Peyer's patch (tissue), 4 donors: ENCODE measurements around the gene DRAM1. TPM values are rescaled to one million over a fixed set of nuclear protein-coding genes. Genes with fewer than 3 reads are reported as not detected.
"Not testable (repeated sequence)": the region's sequence is repeated elsewhere in the genome, so short reads cannot be mapped to it uniquely, and the experiment has no call there.

Experiments
- DNase-seq, 3 donors: peaks; one replicate each; pipeline ENCODE4 v3.0.0-alpha.2; 2017 to 2019
- H3K27ac ChIP-seq, 4 donors: fragments of 200-600 bp; sonication (generic); one replicate each; pipeline ENCODE4 v1.5.1; 2016 to 2019
- H3K27me3 ChIP-seq, 2 donors: fragments of 200-600 bp; sonication (generic); one replicate each; pipeline ENCODE4 v1.5.1; 2019
- H3K36me3 ChIP-seq, 3 donors: fragments of 200-600 bp; sonication (generic); one replicate each; pipeline ENCODE4 v1.5.1; 2016 to 2019
- H3K4me1 ChIP-seq, 4 donors: fragments of 200-600 bp; sonication (generic); one replicate each; pipeline ENCODE4 v1.5.1; 2016 to 2019
- H3K4me3 ChIP-seq, 4 donors: fragments of 200-600 bp; sonication (generic); 1 replicate in 3 of 4; 2 replicates in 1 of 4; pipeline ENCODE4 v1.5.1; 2016 to 2019; ENCODE audit warnings: mild to moderate bottlenecking in 1 of 4
- H3K9me3 ChIP-seq, 4 donors: fragments of 200-600 bp; sonication (generic); one replicate each; pipeline ENCODE4 v1.5.1; 2016 to 2019; ENCODE audit warnings: mild to moderate bottlenecking in 1 of 4
- POLR2A ChIP-seq, 2 donors: fragments of 450-650 bp; IDR thresholded peaks; one replicate each; pipeline ENCODE4 v1.5.1; 2017; ENCODE audit warnings: antibody characterized with exemption in 2 of 2, mild to moderate bottlenecking in 2 of 2, moderate library complexity in 2 of 2
- total RNA-seq, 4 donors: library from RNA; depleted of rRNA; stranded (reverse); fragments of >200 nt; gene quantifications; one replicate each; pipeline ENCODE4 v1.1.0, GENCODE V29; 2016
- TF ChIP-seq, protein P1 (sequence below), 6 experiments: fragments of 450-650 bp in 4 of 6; fragments of 200-600 bp in 2 of 6; sonication (generic) in 1 of 6; IDR thresholded peaks; one replicate each; pipeline ENCODE4 v1.5.1; 2017 to 2019; ENCODE audit warnings: antibody characterized with exemption in 6 of 6, mild to moderate bottlenecking in 3 of 6, moderate library complexity in 1 of 6

Gene DRAM1
- total RNA-seq, 4 donors from 2014 or later, result 3.2 to 7.4 (median 5.7) TPM

DNA sequence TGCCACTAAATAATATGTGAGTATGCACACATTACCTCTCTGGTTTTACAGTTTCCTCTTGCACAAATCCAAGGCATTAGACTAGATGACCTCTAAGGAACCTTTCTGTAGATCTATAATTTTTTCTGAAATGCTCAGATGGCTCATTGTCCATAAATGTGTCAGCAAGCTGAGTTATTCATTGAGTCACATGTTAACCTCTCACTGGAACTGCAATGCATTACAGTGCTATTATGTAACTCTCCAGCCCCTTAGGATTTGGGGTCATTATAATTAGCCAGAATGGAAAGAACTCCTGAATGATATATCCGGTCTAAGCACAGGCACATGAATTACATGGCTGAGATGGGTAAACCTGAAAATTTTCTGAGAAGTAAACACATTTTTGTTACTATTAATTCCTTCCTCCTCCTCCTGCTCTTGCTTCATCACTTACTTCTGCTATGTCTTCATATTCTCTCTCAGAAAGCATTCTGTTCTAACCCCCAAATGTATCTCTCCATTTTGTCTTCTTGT is 20.3 kb upstream of the DRAM1 start:
- Histone ChIP-seq H3K27me3 (no peaks in the 10 kb centered on the region), H3K27ac (no peak overlapping the region), H3K4me3 (no peak overlapping the region), H3K4me1 (peaks cover 0 to 8% (median 0%) of the 10 kb centered on the region in 4 donors), H3K36me3 (no peaks in the 10 kb centered on the region), H3K9me3 (no peaks in the 10 kb centered on the region)
- TF ChIP-seq, protein P1, sequence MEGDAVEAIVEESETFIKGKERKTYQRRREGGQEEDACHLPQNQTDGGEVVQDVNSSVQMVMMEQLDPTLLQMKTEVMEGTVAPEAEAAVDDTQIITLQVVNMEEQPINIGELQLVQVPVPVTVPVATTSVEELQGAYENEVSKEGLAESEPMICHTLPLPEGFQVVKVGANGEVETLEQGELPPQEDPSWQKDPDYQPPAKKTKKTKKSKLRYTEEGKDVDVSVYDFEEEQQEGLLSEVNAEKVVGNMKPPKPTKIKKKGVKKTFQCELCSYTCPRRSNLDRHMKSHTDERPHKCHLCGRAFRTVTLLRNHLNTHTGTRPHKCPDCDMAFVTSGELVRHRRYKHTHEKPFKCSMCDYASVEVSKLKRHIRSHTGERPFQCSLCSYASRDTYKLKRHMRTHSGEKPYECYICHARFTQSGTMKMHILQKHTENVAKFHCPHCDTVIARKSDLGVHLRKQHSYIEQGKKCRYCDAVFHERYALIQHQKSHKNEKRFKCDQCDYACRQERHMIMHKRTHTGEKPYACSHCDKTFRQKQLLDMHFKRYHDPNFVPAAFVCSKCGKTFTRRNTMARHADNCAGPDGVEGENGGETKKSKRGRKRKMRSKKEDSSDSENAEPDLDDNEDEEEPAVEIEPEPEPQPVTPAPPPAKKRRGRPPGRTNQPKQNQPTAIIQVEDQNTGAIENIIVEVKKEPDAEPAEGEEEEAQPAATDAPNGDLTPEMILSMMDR (IDR thresholded peaks at IDR 0.05), result no peak
- TF ChIP-seq POLR2A (IDR thresholded peaks at IDR 0.05), result no peak
- DNase-seq, result no peak

DNA sequence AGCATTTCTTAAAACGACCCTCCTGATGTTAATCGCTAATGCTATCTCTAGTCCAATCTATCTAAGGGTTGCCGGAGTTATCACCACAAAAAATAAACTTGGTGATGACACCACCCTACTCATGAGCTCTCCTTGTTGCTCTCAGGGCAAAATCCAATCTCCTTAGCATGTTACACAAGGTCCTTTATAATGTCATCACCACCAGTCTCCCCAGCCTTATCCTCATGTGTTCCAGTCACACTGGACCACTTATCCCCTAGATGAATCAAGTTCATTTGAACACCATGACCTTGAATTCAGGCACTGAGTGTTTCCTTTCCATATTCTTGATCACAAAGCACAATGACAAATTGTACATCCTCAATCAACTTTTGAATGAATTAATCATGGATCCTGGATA is 19.0 kb upstream of the DRAM1 start:
- no peak for TF ChIP-seq POLR2A (IDR thresholded peaks at IDR 0.05)
- TF ChIP-seq, protein P1 (IDR thresholded peaks at IDR 0.05), result no peak
- no peak overlapping the region for H3K4me3 ChIP-seq

DNA sequence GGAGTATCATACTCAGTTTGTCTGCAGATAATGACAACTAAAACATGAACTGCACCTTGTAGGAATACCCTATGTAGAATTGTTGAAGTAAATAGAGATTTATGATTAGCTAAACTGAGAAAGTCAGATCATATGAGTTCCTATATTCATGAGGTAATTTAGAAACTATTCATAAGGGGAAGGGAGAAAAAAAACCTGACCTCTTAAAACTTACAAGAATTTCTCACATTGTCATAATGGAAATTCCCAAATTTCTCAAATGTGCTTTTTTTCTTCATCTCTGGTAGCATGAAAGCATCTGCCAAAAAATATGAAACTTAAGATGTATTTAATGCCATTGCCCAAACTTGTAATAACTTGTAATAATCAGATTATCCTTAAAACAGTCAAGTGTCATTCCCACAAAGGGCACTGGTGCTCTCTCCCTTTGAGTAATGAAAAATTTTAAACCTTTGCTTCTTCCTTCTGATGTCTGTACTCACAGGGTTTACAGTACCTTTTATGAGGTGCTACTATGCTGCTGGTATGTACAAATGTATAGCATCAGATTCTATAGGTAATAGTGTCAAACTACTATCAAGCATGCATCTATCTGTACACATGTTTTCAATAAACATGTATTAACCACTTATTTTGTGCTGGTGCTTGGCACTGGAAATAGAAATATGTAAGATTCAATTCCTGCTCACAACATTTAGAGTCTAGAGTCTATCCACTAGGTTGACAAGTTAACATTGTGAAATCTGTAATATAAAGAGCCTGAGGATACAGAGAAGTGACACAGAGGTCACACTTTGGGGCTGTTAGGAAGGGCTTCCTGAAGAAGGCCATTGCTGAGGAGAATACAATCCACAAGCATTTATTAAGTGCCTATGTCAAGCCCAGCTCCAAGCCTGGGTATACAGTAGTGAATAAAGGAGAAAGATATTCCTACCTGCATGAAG is 17.4 kb upstream of the DRAM1 start:
- no peak for DNase-seq
- TF ChIP-seq, protein P1 (IDR thresholded peaks at IDR 0.05), result no peak
- TF ChIP-seq POLR2A (IDR thresholded peaks at IDR 0.05), result no peak

More for the DNA sequence above, 19.0 kb upstream of the DRAM1 start:
- no peaks in the 10 kb centered on the region for H3K9me3 ChIP-seq
- peaks cover 0 to 8% (median 0%) of the 10 kb centered on the region in 4 donors for H3K4me1 ChIP-seq
- no peaks in the 10 kb centered on the region for H3K36me3 ChIP-seq
- no peak overlapping the region for H3K27ac ChIP-seq
- H3K27me3 ChIP-seq, result no peaks in the 10 kb centered on the region
- DNase-seq, result no peak

DNA sequence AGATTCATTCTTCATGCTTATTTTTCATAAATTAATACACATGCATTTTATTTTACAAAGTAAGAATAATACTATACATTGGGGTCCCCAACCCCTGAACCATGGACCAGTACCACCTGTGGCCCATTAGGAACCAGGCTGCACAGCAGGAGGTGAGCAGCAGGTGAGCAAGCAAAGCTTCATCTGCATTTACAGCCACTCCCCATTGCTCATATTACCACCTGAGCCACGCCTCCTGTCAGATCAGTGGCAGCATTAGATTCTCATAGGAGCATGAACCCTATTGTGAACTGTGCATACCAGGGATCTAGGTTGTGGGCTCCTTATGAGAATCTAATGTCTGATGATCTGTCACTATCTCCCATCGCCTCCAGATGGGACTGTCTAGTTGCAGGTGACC is 15.7 kb upstream of the DRAM1 start:
- H3K9me3 ChIP-seq, DNase-seq, H3K4me1 ChIP-seq, H3K27ac ChIP-seq, H3K36me3 ChIP-seq, H3K4me3 ChIP-seq, H3K27me3 ChIP-seq: not testable (repeated sequence)

More for the DNA sequence above, 17.4 kb upstream of the DRAM1 start:
- Histone ChIP-seq H3K4me1 (peaks cover 0 to 8% (median 0%) of the 10 kb centered on the region in 4 donors), H3K27me3 (no peaks in the 10 kb centered on the region), H3K4me3 (no peak overlapping the region), H3K36me3 (no peaks in the 10 kb centered on the region), H3K9me3 (no peaks in the 10 kb centered on the region), H3K27ac (no peak overlapping the region)

DNA sequence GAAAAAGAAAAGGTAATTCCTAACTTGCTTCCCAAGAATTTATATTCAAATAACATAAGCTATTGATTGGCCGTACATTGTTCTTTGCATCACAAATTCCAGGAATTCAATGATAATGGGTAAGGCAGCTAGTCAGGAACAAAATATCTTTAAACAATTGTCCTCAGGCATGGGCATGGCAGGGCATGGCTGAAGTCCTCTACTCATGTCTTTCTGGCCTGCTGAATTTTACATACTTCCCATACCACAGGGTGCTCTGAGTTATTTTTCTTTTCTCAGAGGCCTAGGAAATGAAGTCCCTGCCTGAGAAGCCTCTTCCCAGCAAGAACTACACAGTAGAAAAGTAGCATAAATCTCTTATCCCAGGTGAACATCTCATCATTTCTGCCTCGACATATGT is 15.1 kb upstream of the DRAM1 start:
- no peak for DNase-seq
- TF ChIP-seq POLR2A (IDR thresholded peaks at IDR 0.05), result no peak
- TF ChIP-seq, protein P1 (IDR thresholded peaks at IDR 0.05), result no peak

DNA sequence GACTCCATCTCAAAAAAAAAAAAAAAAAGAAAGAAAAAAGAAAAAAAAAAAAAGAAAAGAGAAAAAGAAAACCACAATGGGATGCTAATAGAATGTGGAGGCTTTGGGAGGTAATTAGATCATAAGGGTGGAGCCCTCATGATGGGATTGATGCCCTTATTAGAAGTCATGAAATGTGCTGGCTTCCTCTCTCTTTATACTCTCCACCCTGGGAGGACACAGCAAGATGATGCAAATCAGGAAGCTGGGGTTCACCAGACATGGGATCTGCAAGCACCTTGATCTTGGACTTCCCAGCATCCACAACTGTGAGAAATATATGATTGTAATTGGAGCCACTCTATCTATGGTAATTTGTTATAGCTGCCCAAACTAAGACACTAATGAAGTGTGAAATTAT is 13.4 kb upstream of the DRAM1 start:
- Histone ChIP-seq H3K27me3 (no peaks in the 10 kb centered on the region), H3K36me3 (no peaks in the 10 kb centered on the region), H3K4me1 (no peaks in the 10 kb centered on the region), H3K9me3 (no peaks in the 10 kb centered on the region), H3K27ac (no peak overlapping the region), H3K4me3 (no peak overlapping the region)
- TF ChIP-seq POLR2A (IDR thresholded peaks at IDR 0.05), result no peak
- TF ChIP-seq, protein P1 (IDR thresholded peaks at IDR 0.05), result no peak
- no peak for DNase-seq

More for the DNA sequence above, 15.1 kb upstream of the DRAM1 start:
- H3K27ac ChIP-seq, result no peak overlapping the region
- no peaks in the 10 kb centered on the region for H3K36me3 ChIP-seq
- H3K9me3 ChIP-seq, result no peaks in the 10 kb centered on the region
- H3K27me3 ChIP-seq, result no peaks in the 10 kb centered on the region
- H3K4me3 ChIP-seq, result no peak overlapping the region
- H3K4me1 ChIP-seq, result peaks cover 0 to 2% (median 0%) of the 10 kb centered on the region in 4 donors
